Stimulated activated CD8-positive, alpha-beta memory T cell treated with anti-CD3 and anti-CD28 coated beads, Interleukin-12 subunit alpha, Interleukin-12 subunit beta, amount 100 ng/mL, for 4 hours (primary cell): Measurements from ENCODE around the gene AKR1B15.
A peak's percentile ranks its signal among the peaks of the same experiment; 100 is the strongest.
"Not testable (repeated sequence)": the region's sequence is repeated elsewhere in the genome, so short reads cannot be mapped to it uniquely, and the experiment has no call there.

Source experiments
- DNase-seq: peaks from one replicate; pipeline ENCODE4 v3.0.0-alpha.2; 2020; ENCODE audit warnings: low read depth

The AKR1B15 gene

DNA sequence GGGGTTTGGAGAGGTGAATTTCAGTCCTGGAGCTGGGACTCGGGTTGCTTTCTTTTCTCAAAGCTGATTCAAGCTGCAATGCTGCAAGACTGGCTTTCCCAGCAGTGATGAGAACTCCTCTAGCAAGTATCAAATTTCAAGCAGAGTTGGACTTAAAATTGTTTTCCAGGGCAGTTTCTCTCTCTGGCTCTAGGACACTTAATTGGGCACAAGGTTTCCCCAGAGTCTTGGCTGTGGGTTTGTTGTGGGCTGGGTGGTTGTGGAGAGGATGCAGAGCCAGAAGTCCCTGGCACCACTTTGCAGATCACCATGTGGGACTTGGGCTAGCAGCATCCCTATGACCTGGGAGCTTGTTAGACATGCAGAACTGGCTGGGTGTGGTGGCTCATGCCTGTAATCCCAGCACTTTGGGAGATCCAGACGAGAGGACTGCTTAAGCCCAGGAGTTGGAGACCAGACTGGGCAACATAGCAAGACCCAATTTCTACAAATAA is 16.8 kb downstream of the AKR1B15 start:
- DNase-seq: no peak

DNA sequence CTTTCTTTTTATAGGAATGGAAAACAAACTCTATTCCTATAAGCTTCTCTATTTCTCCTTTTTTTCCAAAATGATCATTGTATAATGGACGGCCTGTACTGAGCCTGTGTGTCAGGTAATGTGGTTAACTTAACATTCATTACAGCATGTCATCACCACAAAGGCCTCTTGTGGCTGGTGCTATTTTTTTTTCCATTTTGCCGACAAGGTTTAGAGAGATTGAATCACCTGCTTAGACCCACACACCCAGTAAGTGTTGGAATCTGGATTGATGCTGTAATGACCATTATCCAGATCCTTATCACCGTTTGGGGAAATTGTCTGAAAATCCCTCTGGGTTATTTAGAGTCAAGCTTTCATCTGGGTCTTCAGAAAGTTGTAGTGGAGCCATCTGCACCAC is 18.5 kb downstream of the AKR1B15 start:
- DNase-seq: no peak

DNA sequence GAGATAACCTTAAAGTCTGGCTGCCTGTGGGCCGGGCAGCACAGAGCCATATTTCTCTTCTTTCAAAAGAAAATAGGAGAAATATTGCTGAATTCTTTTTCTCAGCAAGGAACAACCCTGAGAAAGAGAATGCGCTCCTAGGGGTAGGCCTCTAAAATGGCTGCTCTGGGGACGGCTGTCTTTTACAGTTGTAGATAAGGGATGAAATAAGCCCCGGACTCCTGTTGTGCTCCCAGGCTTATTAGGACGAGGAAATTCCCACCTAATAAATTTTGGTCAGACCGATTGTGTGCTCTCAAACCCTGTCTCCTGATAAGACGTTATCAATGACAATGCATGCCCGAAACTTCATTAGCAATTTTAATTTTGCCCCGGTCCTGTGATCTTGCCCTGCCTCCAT is 21.1 kb downstream of the AKR1B15 start:
- not testable (repeated sequence) for DNase-seq

DNA sequence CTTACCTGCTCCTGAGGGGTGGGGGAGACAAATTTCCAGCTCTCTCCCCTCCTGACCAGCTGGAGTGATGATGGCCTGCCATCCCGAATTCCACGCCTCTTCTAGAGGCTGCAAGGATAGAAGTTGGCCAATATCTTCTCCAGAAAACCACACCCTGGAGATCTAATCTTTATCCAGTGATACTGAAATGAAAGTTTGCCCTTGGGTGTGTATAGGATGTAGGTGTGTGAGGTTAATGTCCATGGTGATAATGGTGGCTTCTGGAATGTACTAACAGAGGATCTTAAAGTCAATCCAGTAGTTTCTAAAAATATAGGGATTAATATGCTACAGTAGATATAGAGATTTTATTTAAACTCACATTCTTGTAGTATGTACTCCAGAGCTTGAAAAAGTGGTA is 22.2 kb downstream of the AKR1B15 start:
- DNase-seq: no peak

DNA sequence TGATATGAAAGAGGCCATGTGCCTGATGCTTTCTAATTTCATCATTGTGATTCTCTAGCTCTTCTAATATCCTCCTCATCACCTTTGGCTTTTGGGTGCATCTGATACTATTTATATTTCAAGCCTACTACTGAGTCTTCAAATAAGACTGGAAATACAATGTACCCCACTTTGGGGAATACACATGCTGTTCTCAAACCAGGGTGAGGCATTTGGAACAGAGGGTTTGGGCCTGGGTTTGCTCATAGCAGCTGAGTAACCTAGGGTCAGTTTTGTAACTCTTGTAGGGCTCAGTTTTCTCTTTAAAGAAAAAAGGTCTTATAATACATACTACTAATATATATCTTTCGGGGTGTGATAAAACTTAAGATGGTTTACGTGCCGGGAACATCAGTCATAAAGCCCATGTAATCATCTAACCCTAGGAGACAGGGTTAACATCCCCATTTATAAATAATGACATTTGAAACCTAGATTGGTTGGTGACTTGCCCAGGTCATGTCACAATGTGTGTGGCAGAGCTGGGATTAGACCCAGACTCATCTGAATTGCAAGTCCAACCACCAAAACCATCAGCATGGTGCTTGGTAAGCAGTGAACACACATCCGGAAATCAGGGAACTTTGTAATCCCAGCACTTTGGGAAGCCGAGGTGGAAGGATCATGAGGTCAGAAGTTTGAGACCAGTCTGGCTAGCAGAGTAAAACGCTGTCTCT is 23.0 kb downstream of the AKR1B15 start:
- no peak for DNase-seq

DNA sequence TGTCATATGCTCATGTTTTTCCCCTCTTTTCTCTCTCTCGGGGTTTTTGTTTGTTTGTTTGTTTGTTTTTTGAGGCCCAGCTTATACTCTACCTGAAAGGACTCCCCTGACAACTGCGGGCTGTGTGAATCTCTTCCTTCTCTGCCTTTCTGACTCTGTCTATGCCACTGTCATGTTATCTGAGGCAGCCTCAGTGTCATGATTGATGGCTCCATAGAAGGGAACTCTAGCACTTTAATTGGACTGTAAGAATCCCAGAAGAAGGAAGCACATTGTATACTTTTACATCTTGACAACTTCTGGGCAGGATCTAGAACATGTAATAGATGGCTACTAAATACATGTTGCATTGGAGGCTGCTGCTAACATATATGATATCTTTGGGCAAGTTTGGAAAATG is 25.4 kb downstream of the AKR1B15 start:
- DNase-seq: no peak

DNA sequence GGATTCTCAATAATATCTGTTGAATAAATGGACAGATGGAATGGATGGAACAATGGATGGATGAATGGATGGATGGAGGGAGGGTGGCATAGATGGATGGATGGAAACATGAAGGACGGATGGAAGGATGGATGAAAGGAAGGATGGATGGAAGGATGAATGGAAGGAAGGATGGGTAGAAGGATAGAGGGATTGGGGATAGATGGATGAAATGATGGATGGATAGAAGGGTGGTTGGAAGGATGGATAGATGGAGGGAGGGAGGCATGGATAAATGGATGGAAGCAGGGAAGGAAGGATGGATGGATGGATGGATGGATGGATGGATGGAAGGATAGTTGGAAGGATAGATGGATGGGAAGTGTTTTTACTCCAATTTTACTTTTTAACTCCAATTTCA is 35.4 kb downstream of the AKR1B15 start:
- DNase-seq: no peak

DNA sequence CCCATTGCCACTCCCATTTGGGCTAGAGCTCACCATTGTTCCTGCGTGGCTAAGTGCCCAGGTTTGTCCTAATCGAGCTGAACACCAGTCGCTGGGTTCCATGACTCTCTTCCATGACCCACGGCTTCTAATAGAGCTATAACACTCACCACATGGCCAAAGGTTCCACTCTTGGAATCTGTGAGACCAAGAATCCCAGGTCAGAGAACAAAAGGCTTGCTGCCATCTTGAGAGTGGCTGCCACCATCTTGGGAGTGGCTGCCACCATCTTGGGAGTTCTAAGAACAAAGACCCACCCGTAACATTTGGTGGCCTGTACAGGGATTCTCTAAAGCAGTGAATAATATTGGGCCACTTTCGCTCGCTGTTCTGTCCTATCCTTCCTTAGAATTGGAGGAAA is 37.0 kb downstream of the AKR1B15 start:
- DNase-seq: no peak

DNA sequence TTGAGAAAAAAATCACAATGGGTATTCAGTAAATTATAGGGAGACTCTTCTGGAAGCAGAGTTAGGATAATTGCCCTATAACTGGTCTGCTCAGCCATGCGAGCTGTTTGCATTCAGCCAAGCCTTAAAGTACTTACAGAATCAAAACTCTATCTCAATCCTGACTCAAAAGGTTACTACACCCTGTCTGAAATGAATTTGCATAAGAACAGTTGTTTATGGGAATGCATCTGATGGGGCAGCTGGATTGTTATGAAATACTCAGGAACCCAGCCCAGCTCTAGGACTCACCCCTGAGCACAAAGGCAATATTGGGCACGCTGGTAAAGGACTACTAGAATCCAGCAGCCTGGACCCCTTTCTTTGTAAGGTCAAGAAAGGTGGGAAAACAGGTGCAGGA is 38.8 kb downstream of the AKR1B15 start:
- no peak for DNase-seq

DNA sequence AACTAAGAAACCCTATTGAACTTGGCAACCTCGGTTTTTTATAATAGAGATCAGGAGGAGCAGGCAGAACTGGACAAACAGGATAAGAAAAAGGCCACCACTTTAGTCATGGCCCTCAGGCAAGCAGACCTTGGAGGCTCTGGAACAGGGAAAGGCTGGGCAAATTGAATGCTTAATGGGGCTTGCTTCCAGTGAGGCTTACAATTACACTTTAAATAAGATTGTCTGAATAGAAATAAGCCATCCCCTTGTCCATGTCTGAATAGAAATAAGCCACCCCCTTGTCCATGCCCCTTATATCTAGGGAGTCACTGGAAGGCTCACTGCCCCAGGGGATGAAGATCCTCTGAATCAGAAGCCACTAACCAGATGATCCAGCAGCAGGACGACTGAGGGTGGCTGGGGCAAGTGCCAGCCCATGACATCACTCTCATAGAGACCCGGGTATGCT is 40.6 kb downstream of the AKR1B15 start:
- no peak for DNase-seq

DNA sequence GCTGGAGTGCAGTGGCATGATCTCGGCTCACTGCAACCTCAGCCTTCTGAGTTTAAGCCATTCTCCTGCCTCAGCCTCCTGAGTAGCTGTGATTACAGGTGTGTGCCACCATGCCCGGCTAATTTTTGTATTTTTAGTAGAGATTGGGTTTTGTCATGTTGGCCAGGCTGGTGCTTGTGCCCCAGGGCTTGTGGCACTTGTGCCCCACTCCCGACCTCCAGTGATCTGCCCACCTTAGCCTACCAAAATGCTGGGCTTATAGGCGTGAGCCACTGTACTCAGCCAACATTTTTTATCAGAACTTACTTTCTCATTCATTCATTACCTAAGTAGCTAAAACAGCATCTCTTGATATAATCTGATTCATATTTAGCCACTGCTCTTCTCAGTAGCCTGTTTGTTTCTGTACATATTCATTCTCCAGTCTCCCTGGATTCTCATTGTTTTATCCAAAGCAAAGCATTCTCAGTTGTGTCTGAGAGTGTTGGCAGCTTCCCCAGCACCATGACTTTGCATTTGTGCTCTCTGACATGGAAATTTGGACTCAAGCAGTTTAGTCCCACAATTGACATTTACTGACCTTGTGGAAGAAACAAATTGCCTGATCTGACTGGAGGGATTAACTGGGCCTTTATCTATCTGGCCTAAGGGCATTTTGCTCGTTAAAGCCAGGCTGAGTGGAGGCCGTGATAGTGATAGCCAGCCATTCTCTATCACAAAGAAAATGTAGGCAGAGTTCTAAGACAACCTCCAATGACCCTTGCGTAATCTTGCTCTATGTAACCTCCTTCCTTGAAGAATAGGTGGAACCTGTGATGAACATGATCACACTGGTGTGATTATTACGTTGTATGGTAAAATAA is 44.9 kb downstream of the AKR1B15 start:
- DNase-seq: no peak

DNA sequence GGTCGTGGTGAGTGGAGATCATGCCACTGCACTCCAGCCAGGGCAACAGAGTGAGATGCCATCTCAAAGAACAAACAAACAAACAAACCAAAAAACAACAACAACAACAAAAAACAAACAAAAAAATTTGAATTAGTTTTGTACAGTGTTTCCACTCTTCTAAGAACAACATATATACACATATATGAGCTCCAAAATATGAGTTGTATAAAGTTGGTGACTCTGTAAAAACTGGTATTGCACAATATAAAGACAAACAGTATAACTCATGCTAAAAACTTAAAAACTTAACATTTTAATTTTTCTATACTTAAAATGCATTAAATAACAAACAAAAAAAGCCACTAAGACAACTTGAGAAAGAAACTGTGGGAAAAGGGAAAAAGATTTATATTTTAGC is 46.0 kb downstream of the AKR1B15 start:
- DNase-seq: no peak

DNA sequence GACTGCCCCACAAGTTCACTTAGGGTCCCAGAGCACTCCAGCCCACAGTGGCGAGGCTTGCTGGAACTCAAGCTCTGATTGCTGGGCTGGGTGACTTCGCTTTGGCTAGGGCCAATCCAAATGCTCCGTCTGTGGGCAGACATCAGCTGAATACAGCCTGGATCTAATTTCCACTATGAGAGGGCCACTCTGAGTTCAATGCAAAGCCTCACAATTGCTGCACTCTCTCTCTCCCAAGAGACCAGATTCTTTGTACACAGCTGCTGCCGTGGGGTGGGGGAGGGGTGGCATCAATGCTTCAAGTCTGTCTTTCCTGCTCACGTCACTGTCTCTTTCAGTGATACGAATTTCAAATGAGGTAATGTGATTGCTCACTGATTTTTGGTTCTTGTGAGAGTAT is 50.5 kb downstream of the AKR1B15 start:
- DNase-seq: no peak

DNA sequence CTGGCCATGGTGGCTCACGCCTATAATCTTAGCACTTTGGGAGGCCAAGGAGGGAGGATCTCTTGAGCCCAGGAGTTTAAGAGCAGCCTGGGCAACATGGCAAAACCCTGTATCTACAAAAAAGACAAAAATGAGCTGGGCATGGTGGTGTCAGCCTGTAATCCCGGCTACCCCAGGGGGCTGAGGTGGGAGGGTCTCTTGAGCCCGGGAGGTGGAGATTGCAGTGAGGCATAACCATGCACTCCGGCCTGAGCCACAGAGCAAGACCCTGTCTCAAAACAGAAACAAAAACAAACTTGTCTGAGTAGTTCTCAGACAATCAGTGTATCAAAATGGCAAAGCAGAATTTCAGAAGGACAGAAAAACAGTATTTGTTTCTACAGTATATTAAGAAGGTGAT is 52.5 kb downstream of the AKR1B15 start:
- no peak for DNase-seq

DNA sequence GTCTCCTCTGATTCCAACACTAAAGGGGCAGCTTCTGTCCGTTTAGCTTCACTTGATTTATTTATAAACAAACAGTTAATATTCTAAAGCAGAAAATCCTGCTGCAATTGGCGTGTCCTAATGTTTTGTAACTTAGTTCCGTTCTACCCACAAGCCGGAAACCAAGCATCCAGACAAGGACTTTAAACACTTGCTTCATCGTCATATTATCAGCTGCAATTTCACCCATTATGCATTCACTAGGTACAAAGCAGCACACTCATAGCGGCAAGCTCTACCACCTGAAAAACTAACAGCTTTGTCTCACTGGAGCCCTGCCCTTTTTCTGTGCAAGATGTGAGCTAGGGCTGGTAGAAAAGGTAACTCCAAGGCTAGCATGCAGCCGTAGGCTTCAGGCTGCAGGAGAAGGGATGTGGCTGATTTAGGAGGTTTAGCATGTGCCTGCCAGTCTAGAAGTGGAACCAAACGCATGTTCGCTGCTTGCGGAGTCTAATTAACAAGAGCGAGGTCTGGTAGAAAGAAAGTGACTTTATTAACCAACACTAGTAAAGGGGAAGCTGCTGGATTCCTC is 54.1 kb downstream of the AKR1B15 start:
- DNase-seq: no peak

DNA sequence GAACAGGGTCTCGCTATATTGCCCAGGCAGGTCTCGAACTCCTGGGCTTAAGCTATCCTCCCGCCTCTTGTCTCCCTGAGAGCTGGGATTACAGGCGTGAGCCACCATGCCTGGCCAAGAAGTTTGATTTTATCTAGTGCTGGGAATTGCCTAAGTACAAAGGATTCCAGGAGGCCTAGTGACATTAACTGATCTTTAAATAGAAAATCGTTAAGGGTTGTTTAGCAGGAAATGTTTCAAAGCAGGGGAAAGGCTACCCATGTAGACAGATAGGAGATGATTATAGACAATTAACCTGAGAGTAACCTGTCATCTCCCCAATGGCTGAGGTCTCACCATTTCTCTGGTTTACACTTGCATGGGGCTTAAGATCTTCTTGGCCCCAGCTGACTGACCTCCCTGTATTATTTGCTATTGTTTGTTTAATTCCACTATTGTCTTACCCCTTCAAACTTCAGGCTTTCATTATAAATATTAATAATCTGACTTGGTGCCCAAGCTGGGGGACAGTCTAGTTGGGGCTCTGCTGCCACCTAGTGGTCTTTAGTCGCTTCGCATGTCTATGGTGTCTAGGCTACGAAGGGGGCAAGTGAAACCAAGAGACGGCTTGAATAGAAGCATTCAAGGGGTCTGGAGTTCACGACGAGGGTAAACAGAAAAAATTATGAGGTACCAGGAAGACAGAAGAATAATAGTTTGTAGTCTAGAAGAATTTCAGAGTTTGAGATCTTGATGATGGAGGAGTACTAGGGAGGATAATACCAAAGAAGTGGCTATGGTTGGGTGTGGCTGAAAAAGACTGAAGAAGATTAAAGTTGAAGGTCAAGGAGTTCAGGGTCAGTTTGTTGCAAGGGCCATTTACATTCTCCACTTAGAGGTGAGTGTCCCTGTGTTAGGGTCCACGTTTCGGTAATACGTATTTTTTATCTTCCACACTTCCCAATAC is 57.3 kb downstream of the AKR1B15 start:
- peak; percentile 11 for DNase-seq

DNA sequence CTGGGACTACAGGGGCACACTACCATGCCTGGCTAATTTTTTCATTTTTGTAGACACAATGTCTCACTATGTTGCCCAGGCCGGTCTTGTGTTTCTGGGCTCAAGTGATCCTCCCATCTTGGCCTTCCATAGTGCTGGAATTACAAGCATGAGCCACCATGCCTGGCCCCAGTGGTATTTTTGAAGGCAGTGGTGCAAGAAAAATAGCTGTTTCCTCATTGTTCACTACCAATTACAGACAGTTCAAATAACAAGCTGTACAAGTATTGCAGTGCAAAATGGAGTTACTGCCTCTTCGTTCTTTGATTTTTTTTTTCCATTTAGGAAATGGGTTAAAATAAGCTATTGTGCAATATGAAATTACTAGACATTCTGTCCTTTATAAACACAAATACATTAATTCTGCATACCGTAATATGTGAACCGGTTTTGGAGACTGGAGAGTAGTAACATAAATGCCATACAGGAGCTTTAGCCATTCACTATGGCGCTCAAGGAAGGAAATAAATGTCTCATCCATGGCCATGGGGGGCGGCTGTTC is 62.8 kb downstream of the AKR1B15 start:
- no peak for DNase-seq

DNA sequence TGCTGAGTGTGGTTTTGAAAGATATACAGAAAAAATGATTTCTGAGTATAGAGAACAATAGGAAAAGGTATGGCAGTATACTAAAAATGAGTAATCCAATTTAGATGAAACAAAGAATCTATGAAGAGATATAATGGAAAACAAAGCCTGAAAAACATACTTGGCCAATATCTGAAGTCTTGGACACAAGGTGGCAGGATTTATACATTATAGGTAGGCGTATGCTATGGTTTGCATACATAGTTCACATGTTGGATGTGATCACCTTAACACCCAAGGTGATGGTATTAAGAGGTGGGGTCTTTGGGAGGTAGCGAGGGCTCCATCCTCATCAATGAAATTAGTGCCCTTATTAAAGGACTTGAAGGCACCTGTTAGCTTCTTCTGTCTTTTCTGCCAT is 63.3 kb downstream of the AKR1B15 start:
- no peak for DNase-seq

DNA sequence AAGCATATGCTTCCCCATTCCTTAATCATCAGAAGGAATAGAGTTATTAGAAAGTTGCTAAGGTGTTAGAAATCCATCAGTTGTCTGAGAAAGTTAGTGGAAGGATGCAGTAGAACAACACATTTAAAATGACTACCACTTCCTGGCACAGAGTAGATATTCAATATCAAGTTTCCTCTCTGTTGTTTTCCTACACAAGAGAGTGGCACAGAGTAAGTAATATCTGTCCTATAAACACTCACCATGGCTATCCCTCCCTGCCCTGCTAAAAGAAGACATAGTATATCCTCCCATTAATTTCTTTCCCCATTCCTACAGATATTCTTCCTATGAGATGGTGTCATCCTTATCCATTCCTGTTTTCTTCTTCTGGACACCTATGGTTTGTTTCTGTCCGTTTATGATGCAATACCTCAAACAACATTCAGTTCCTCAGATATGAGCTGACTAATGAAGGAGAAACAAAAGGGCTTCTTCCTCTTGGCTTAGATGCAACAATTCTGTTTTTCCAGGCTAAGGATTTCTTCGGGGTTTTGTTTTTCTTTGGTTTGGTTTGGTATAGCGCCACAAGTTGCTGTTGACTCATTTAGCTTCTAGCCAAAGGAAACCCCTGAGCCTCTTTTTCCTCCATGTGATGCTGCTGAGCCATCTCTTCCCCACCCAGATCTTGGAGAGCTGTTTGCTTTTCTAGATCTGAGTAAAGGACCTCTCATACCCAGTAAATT is 64.9 kb downstream of the AKR1B15 start:
- no peak for DNase-seq

DNA sequence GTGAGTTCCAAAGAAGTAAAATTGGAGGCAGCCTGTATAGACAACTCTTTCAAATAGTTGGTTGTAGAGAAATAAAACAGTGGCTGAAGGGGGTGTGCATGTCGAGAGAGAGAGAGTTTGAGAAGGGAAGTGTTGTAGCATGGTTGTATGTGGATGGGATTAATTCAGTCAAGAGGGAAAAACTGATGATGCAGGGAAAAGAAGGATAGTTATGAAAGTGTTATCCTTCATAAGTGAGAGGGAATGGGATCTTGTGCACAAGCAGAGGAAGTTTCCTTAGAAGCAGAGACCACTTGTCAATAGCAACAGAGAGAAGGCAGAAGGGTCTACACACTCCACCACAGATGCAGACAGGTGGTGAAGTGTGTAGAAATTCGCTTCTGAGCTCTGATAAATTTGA is 67.7 kb downstream of the AKR1B15 start:
- DNase-seq: no peak
